ENCODE data around the gene OR7G3.

DNA sequence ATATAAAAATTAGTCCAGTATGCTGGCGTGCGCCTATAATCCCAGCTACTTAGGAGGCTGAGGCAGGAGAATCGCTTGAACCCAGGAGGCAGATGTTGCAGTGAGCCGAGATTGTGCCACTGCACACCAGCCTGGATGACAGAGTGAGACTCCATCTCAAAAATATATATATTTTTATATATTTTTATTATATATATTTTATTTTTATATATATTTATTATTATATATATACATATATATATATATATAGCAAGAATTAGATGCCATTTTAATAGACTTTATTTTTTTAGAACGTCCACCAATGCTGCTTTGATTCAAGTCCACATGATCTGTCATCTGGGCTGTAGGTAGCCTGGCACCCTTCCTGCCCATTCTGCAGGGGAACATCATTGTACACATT is 48.6 kb upstream of the OR7G3 start:
- TF ChIP-seq, protein P1, sequence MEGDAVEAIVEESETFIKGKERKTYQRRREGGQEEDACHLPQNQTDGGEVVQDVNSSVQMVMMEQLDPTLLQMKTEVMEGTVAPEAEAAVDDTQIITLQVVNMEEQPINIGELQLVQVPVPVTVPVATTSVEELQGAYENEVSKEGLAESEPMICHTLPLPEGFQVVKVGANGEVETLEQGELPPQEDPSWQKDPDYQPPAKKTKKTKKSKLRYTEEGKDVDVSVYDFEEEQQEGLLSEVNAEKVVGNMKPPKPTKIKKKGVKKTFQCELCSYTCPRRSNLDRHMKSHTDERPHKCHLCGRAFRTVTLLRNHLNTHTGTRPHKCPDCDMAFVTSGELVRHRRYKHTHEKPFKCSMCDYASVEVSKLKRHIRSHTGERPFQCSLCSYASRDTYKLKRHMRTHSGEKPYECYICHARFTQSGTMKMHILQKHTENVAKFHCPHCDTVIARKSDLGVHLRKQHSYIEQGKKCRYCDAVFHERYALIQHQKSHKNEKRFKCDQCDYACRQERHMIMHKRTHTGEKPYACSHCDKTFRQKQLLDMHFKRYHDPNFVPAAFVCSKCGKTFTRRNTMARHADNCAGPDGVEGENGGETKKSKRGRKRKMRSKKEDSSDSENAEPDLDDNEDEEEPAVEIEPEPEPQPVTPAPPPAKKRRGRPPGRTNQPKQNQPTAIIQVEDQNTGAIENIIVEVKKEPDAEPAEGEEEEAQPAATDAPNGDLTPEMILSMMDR (IDR thresholded peaks at IDR 0.05): no peak
- TF ChIP-seq POLR2A (IDR thresholded peaks at IDR 0.05) (no peak), POLR2AphosphoS5 (IDR thresholded peaks at IDR 0.05; ENCODE audit: insufficient read depth in 1 of 2, low read depth in 1 of 2) (no peak)

Data from vagina (tissue), 2 donors.